NCI-H1105 treated with DMSO at 0.1 percent for 48 hours (cell line): Measurements from ENCODE around the gene MRPL40.

Source experiments
- DNase-seq: peaks from one replicate; lab custom pipeline; 2025; lab: John Stamatoyannopoulos, UW

The MRPL40 gene

GRCh38 chr22:19432133-19432851, at the start of gene MRPL40:
TSS of gene MRPL40 (plus strand) at chr22:19432545. CDS start at chr22:19432555, 10 bp downstream.
- peak; percentile 87 for DNase-seq

- DNase-seq = no peak
Measured at GRCh38 chr22:19383292-19383691, 49.1 kb upstream of the MRPL40 start.

DNA sequence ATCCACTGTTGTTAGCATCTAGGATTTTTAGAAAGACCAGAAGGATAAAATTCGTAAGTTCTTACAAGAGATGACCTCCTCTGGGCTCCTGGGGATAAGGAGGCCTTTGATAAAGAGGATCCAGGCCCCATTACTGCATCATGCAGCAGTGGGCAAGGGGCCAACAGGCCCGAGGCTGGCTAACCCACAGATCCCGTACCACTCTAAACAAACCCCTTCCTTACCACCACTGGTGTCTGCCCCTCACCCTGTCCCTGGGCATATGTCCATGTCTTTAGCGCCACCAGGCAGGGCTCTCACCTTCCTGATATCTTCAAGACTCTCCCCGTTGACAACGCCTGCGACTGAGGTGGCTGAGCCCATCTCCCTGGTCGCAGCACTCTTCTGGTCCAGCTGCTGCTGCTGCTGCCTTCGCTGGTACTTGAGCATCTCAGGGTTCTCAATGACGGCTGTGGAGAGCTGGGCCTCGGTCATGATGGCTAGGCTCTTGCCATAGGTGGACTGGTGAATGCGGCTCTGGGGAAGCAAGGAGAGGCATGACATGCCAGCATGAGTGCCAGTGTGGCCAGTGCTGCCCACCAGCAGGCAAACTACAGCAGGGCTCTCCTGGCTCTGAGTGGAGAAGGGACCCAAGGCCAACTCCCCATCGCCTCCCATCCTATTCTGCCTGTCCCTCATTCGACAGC, 47.0 kb upstream of the MRPL40 start:
- no peak for DNase-seq

DNA sequence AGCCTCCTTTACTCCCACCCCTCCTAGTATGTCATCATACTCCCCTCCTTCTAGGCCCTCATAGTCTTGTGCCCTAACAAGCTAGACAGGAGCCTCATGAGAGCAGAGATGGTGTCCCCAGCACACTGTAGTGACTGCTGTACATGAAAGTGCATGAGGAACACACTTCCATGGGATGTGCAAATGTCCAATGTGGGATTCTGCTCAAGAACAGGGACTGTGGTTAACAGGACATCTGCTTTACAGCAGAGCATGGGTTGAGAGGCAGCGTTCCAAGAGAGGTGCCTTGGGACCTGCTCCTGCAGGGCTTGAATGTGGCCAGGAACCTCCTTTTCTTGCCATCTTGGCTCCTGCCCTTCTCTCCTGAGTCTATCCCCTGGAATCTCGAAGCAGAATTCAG, 46.1 kb upstream of the MRPL40 start:
- DNase-seq = no peak

- DNase-seq = no peak
Measured at GRCh38 chr22:19387038-19387437, 45.3 kb upstream of the MRPL40 start.

DNA sequence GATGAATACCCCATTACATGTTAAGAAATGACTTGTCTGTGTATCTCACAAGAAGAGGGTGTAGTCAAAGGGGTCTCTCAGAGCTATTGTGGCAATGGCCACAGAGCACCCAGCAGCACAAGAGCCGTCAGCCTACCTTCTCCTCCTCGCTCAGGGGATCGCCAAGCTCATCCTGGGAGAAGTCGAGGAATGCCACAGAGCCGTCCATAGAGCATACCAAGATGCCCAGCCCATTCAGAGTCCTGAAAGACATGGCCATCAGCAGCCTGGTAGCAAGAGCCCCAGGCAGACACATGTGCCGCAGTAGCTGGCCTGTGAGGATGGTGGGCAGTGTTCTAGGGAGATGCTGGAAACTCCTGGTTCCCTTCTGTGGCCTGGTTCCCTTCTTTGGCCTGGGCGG, 44.8 kb upstream of the MRPL40 start:
- DNase-seq = no peak

- DNase-seq = no peak
Measured at GRCh38 chr22:19393704-19394103, 38.6 kb upstream of the MRPL40 start.

- no peak for DNase-seq
Measured at GRCh38 chr22:19394274-19395050, 37.9 kb upstream of the MRPL40 start.

GRCh38 chr22:19395276-19395675, 37.1 kb upstream of the MRPL40 start:
- no peak for DNase-seq

- no peak for DNase-seq
Measured at GRCh38 chr22:19396561-19396933, 35.8 kb upstream of the MRPL40 start.

GRCh38 chr22:19396934-19397733, 35.2 kb upstream of the MRPL40 start:
- DNase-seq = no peak

DNA sequence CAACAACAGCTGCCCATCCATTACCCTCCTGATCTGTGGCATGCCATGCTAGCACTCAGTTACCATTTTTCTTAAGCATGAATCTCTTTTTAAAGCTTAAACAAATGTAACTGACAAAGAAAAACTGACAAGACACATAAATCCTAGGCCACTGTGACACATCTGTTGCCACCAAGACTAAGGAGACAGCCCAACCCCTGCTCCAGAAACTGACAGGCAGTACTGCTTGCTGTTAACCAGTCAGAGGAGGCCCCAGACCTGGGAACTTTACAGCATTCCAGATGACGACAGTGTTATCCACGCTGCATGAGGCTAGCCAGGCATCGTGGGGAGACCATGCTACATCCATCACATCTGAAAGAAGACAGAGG, 34.6 kb upstream of the MRPL40 start:
- no peak for DNase-seq

- no peak for DNase-seq
Measured at GRCh38 chr22:19398206-19398605, 34.1 kb upstream of the MRPL40 start.

DNA sequence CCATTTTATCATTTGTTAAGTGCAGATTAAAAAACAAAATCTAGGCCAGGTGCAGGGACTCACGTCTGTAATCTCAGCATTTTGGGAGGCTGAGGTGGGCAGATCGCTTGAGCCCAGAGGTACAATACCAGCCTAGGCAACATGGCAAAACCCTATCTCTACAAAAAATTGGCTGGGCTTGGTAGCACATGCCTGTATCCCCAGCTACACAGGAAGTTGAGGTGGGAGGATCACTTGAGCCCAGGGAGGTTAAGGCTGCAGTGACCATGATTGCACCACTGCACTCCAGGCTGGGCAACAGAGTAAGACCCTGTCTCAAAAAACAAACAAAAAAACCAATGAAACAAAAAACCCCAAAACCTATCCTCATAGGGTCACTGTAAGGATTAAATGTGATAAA, 33.7 kb upstream of the MRPL40 start:
- no peak for DNase-seq

- no peak for DNase-seq
Measured at GRCh38 chr22:19400881-19401280, 31.5 kb upstream of the MRPL40 start.

DNA sequence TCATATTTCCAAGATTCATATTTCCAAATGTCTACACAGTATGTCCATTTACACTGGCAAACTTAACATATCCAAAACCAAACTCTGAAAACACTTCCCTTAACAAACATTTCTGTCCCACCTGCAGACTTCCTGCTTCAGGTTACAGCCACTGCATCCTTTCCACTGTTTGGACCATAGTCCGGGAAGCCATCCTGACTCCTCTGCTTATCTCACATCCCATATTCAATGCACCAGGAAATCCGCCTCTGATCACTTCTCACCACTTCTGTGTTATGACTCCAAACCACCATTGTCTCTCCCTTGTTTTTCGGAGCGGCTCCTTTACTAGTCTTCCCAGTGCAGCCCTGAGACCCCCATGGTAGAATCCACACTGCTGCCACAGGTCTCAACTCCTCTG, 30.9 kb upstream of the MRPL40 start:
- DNase-seq = no peak

- DNase-seq = no peak
Measured at GRCh38 chr22:19402642-19403191, 29.6 kb upstream of the MRPL40 start.

DNA sequence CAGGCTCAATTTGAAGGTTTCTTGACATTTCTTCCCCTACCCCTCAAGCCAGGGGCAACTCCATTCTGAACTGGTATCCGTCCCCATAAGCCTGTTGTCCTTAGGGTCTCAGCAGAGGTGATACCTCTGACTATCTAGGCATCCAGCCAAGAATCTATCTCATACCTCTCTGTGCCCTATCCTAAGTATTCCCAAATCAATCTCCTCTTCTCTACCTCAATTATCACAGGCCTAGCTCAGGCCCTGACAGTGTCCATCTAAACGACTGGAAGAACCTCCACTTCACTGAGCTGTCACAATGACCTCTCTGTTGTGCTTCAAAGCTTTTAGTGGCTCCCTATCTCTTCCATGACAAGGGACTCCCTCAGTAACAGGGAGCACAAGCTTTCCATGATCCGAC, 27.7 kb upstream of the MRPL40 start:
- no peak for DNase-seq

DNA sequence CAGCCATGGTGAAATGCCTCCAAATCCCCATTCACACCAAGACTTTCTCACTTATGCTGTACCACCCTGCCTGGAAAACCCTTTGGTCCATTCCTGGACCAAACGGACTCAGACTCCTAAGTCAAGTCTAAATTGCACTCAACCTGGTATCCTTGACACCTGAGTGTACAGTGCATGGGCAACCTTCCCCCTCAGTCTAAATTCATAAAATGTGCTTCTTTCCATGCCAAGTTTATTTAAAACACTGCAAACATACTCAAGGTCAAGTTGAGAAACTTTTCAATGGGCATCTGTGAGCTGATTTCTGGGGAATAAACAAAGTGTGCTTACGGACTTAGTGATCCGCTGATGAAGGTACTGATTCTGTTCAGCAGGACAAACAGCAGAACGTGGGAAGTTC, 27.2 kb upstream of the MRPL40 start:
- no peak for DNase-seq

DNA sequence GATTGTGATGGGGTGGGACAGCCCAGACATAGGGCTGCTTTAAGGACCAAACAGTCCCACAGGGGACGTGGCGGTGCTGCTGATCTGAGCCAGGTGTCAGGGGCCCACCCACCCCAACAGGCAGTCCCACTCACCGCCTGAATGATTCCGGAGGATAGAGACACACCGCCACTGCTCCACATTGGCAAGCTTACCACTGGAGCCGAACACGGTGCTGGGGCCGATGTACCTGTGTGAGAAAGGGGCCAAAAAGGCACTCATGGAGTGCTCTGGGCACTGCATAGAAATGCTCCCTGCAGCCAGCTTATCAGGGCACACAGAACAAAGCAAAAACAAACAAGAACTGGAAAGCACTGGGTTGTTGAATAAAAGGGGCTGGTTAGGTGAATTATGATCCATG, 26.7 kb upstream of the MRPL40 start:
- DNase-seq = no peak

- no peak for DNase-seq
Measured at GRCh38 chr22:19406281-19406811, 26.0 kb upstream of the MRPL40 start.

DNA sequence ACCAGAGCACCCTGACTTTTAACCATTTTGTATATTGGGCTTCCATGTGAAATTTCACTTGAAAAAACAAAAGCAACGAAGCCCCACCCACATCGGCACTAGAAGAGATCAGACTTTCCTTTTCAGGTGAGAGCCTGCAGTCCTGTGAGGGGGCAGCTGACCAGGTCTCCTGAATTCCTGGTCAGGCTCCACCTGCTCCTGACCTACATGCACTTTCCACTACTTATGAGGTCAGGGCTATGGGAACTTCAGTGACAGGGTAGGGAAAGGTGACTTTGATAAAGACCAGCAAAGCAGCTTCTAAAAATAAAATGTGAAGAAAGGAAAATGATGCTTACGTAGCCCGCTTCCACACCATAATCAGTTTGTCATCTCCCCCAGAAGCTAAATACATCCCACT, 25.5 kb upstream of the MRPL40 start:
- no peak for DNase-seq
